Activated CD4-positive, alpha-beta memory T cell treated with anti-CD3 and anti-CD28 coated beads, Interleukin-2, amount 10 ng/mL, durations not matched to agents 7 days and 5 days (primary cell): ENCODE results near the gene SEC24C. TPM values are rescaled to one million over a fixed set of nuclear protein-coding genes. Genes with fewer than 3 reads are reported as not detected.

Source experiments
- CTCF ChIA-PET: fragments of 350-600 bp; sonication (Branson Sonifier 250); formaldehyde crosslinking; loops from one replicate; lab custom pipeline; 2021; ENCODE audit warnings: antibody characterized with exemption, inconsistent platforms; lab: Charles Lee
- POLR2A ChIA-PET: fragments of 350-600 bp; sonication (Branson Sonifier 250); formaldehyde crosslinking; loops from one replicate; lab custom pipeline; 2021; ENCODE audit warnings: antibody characterized with exemption; lab: Charles Lee
- DNase-seq: peaks from one replicate; pipeline ENCODE4 v3.0.0-alpha.2; 2020
- H3K27ac Mint-ChIP-seq: one replicate; pipeline ENCODE4 v1.8.0; 2021; ENCODE audit warnings: mild to moderate bottlenecking, mixed read lengths
- H3K27me3 Mint-ChIP-seq: one replicate; pipeline ENCODE4 v1.8.0; 2021; ENCODE audit warnings: mixed read lengths
- H3K36me3 Mint-ChIP-seq: one replicate; pipeline ENCODE4 v1.8.0; 2021; ENCODE audit warnings: low read depth, mixed read lengths
- H3K4me1 Mint-ChIP-seq: one replicate; pipeline ENCODE4 v1.8.0; 2021; ENCODE audit warnings: mixed read lengths
- H3K4me3 Mint-ChIP-seq: one replicate; pipeline ENCODE4 v1.8.0; 2021; ENCODE audit warnings: mild to moderate bottlenecking, mixed read lengths
- H3K9me3 Mint-ChIP-seq: one replicate; pipeline ENCODE4 v1.8.0; 2021; ENCODE audit warnings: mixed read lengths
- total RNA-seq, 2 experiments: library from RNA; stranded (reverse); gene quantifications; one replicate each; pipeline ENCODE4 v1.2.3, GENCODE V29; 2021

SEC24C gene
- total RNA-seq, 2 experiments from 2014 or later = 106 to 108 TPM

- ChIA-PET CTCF (no interaction called here), POLR2A (interaction anchor here (0.8 to 6.4 kb wide), 5 partner anchors 9 to 41 kb away, joined by 3 to 35 read pairs (median 7); partner anchors contain the start of gene CHCHD1)
- Mint-ChIP-seq H3K4me1 (peaks cover 12% of the 10 kb centered on the region), H3K4me3 (no peak overlapping the region), H3K36me3 (peaks cover 73% of the 10 kb centered on the region), H3K9me3 (no peaks in the 10 kb centered on the region), H3K27me3 (no peaks in the 10 kb centered on the region), H3K27ac (no peak overlapping the region)
- DNase-seq = no peak
These were observed 55.9 kb downstream of the SEC24C start for GRCh38 chr10:73799899-73800559.

DNA sequence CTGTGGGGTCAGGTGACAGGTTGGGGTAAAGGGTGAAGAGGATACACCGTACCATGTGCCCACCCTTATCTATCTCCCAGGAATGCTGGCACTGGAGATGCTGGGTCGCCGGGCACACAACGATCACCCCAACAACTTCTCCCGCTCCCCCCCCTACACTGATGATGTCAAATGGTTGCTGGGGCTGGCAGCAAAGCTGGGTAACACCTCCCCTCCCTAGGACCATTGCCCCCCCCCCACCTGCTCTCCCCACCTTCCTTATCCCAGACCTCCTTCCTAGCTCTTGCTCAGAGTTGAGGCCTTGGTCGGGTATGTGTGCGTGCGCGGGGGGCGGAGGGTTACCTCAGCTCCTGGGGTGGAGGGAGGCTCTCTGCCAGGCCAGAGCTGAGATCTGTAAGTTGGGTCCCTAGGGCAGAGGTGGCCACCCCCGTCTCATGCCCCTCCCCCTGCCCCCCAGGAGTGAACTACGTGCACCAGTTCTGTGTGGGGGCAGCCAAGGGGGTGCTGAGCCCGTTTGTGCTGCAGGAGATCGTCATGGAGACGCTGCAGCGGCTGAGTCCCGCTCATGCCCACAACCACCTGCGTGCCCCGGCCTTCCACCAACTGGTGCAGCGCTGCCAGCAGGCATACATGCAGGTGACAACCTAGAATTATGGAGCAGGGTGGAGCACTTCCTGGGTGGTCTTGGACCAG, 56.5 kb downstream of the SEC24C start:
- no peaks in the 10 kb centered on the region for H3K9me3 Mint-ChIP-seq
- peaks cover 16% of the 10 kb centered on the region for H3K4me1 Mint-ChIP-seq
- H3K4me3 Mint-ChIP-seq = no peak overlapping the region
- H3K27ac Mint-ChIP-seq = no peak overlapping the region
- H3K27me3 Mint-ChIP-seq = no peaks in the 10 kb centered on the region
- DNase-seq = no peak
- POLR2A ChIA-PET = interaction anchor here (0.8 to 6.4 kb wide), 3 partner anchors 9 to 41 kb away, joined by 3 to 35 read pairs (median 7); no protein-coding TSS in a partner anchor
- CTCF ChIA-PET = no interaction called here
- peaks cover 73% of the 10 kb centered on the region for H3K36me3 Mint-ChIP-seq

GRCh38 chr10:73801253-73801590, 57.0 kb downstream of the SEC24C start:
- ChIA-PET CTCF (interaction anchor here (0.7 kb wide), 1 partner anchor 78 kb away, joined by 3 read pairs; no protein-coding TSS in a partner anchor), POLR2A (interaction anchor here (1.7 to 6.4 kb wide), 2 partner anchors 8 to 15 kb away, joined by 7 to 35 read pairs; no protein-coding TSS in a partner anchor)
- no peak overlapping the region for H3K4me3 Mint-ChIP-seq
- H3K27me3 Mint-ChIP-seq = no peaks in the 10 kb centered on the region
- no peaks in the 10 kb centered on the region for H3K9me3 Mint-ChIP-seq
- peaks cover 21% of the 10 kb centered on the region for H3K4me1 Mint-ChIP-seq
- no peak overlapping the region for H3K27ac Mint-ChIP-seq
- no peak for DNase-seq
- H3K36me3 Mint-ChIP-seq = peaks cover 78% of the 10 kb centered on the region

GRCh38 chr10:73802276-73802991, 58.3 kb downstream of the SEC24C start:
- Mint-ChIP-seq H3K36me3 (peaks cover 80% of the 10 kb centered on the region), H3K4me1 (peaks cover 33% of the 10 kb centered on the region), H3K4me3 (no peak overlapping the region), H3K9me3 (no peaks in the 10 kb centered on the region), H3K27me3 (no peaks in the 10 kb centered on the region), H3K27ac (peak overlapping the region; percentile 31)
- CTCF ChIA-PET = no interaction called here
- DNase-seq = no peak
- POLR2A ChIA-PET = no interaction called here

- Mint-ChIP-seq H3K4me1 (peaks cover 45% of the 10 kb centered on the region), H3K27ac (peak overlapping the region; percentile 68), H3K4me3 (no peak overlapping the region), H3K27me3 (no peaks in the 10 kb centered on the region), H3K9me3 (no peaks in the 10 kb centered on the region), H3K36me3 (peaks cover 81% of the 10 kb centered on the region)
- ChIA-PET POLR2A (interaction anchor here (1.3 to 3.6 kb wide), 2 partner anchors 22 to 32 kb away, joined by 3 to 15 read pairs; partner anchors contain the start of gene CHCHD1), CTCF (no interaction called here)
- DNase-seq = no peak
These were observed 59.6 kb downstream of the SEC24C start for GRCh38 chr10:73803680-73804286.

- Mint-ChIP-seq H3K4me3 (no peak overlapping the region), H3K27me3 (no peaks in the 10 kb centered on the region), H3K9me3 (no peaks in the 10 kb centered on the region), H3K36me3 (peaks cover 81% of the 10 kb centered on the region), H3K27ac (no peak overlapping the region), H3K4me1 (peaks cover 62% of the 10 kb centered on the region)
- CTCF ChIA-PET = no interaction called here
- POLR2A ChIA-PET = interaction anchor here (1.5 to 6.9 kb wide), 4 partner anchors 14 to 34 kb away, joined by 7 to 73 read pairs (median 11); partner anchors contain the start of genes CHCHD1 and ZSWIM8
- DNase-seq = no peak
These were observed 62.2 kb downstream of the SEC24C start for GRCh38 chr10:73806176-73806950.

DNA sequence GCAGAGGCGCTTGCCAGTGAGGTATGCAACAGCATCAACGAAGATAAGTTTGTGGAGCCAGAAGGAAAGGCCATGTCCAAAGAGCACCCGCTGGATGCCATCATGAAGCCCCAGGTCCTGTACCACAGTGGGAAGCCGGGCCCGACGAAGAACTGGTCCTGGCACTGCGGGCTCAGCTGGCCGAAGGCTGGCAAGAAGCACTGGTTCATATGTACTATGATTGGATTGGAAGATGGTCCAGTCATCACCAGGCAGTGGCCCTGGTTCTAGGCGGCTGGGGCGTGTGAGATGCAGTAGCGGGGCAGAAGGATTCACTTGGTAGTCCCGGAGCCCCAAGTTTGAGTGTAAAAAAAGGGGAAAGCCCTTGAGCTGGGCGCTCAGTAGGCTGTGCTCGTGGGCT, 63.3 kb downstream of the SEC24C start:
- DNase-seq = no peak
- peaks cover 62% of the 10 kb centered on the region for H3K4me1 Mint-ChIP-seq
- CTCF ChIA-PET = no interaction called here
- H3K36me3 Mint-ChIP-seq = peaks cover 71% of the 10 kb centered on the region
- no peak overlapping the region for H3K4me3 Mint-ChIP-seq
- H3K27me3 Mint-ChIP-seq = no peaks in the 10 kb centered on the region
- H3K27ac Mint-ChIP-seq = no peak overlapping the region
- no peaks in the 10 kb centered on the region for H3K9me3 Mint-ChIP-seq
- POLR2A ChIA-PET = interaction anchor here (1.0 to 6.9 kb wide), 7 partner anchors 9 to 63 kb away, joined by 3 to 73 read pairs (median 15); partner anchors contain the start of genes CHCHD1, SEC24C and ZSWIM8

- H3K9me3 Mint-ChIP-seq = no peaks in the 10 kb centered on the region
- ChIA-PET CTCF (interaction anchor here (0.9 to 3.0 kb wide), 3 partner anchors 25 to 132 kb away, joined by 3 to 22 read pairs (median 3); no protein-coding TSS in a partner anchor), POLR2A (interaction anchor here (0.7 to 6.9 kb wide), 10 partner anchors 10 to 285 kb away, joined by 3 to 73 read pairs (median 21); partner anchors contain the start of genes CHCHD1, SEC24C and ZSWIM8)
- peaks cover 71% of the 10 kb centered on the region for H3K36me3 Mint-ChIP-seq
- no peaks in the 10 kb centered on the region for H3K27me3 Mint-ChIP-seq
- DNase-seq = no peak
- no peak overlapping the region for H3K27ac Mint-ChIP-seq
- H3K4me3 Mint-ChIP-seq = no peak overlapping the region
- peaks cover 59% of the 10 kb centered on the region for H3K4me1 Mint-ChIP-seq
These were observed 64.0 kb downstream of the SEC24C start for GRCh38 chr10:73808021-73808815.

DNA sequence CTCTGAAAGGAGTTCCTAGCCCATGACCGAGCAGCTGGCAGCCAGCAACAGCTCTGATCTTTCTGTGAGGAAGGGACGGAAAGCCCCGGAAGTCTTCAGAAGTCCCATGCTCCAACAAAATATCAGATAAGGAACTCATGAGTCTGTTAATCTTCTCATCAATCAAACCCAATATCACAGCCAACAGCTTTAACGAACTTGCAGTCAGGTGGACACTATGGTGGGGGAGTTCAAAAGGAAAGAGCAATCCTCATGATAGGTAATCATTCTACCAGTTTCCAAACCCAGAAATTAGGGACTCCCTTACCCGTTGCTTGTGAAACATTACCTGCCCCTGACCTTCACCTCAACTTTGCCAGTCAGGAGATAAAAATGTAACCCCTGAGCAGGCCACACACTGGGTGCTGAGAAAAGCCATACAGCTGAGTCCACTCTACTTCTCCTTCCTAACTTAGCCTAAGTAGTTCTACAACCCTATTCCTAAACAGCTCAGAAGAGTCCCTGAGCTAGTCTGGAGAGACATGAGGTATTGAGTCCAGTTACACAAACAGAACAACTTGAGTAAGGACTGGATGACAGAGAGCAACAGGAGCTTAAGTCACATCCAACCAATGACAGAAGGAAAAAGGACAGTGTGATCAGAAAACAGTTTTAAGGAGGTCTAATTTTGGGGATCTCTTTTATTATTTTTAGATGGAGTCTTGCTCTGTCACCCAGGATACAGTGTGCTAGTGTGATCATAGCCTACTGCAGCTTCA, 65.1 kb downstream of the SEC24C start:
- peaks cover 52% of the 10 kb centered on the region for H3K4me1 Mint-ChIP-seq

DNA sequence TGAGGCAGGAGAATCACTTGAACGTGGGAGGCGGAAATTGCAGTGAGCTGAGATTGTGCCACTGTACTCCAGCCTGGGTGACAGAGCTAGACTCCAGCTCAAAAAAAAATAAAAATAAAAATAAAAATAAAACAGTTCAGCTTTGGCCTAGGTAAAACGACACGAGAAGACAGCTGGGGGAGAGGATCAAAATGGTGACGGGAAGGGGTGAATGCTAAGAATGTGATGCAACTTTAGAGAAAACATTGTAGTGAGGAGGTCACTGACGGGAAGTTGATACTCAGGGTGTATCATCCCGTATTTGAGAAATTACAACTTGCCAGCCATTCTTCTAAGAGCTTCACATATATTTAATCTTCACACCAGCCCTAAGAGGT, 66.2 kb downstream of the SEC24C start:
- H3K27me3 Mint-ChIP-seq = no peaks in the 10 kb centered on the region
- H3K36me3 Mint-ChIP-seq = peaks cover 69% of the 10 kb centered on the region
- ChIA-PET POLR2A (interaction anchor here (0.7 to 6.9 kb wide), 19 partner anchors 8 to 559 kb away, joined by 3 to 73 read pairs (median 8); partner anchors contain the start of genes CHCHD1, PPP3CB, SEC24C and ZSWIM8), CTCF (interaction anchor here (1.3 to 3.0 kb wide), 6 partner anchors 24 to 146 kb away, joined by 3 to 22 read pairs (median 6); partner anchors contain the start of gene CHCHD1)
- peak overlapping the region; percentile 91 for H3K4me3 Mint-ChIP-seq
- no peak for DNase-seq
- peak overlapping the region; percentile 95 for H3K27ac Mint-ChIP-seq
- peaks cover 51% of the 10 kb centered on the region for H3K4me1 Mint-ChIP-seq
- H3K9me3 Mint-ChIP-seq = no peaks in the 10 kb centered on the region

More for the DNA sequence above, 65.1 kb downstream of the SEC24C start:
- peak overlapping the region; percentile 50 for H3K27ac Mint-ChIP-seq
- no peaks in the 10 kb centered on the region for H3K27me3 Mint-ChIP-seq
- ChIA-PET POLR2A (interaction anchor here (0.7 to 6.9 kb wide), 12 partner anchors 9 to 314 kb away, joined by 4 to 73 read pairs (median 14); partner anchors contain the start of genes CHCHD1, PPP3CB, SEC24C and ZSWIM8), CTCF (interaction anchor here (0.6 to 3.0 kb wide), 8 partner anchors 26 to 148 kb away, joined by 3 to 22 read pairs (median 4); partner anchors contain the start of gene CHCHD1)
- H3K4me3 Mint-ChIP-seq = peak overlapping the region; percentile 24
- peaks cover 66% of the 10 kb centered on the region for H3K36me3 Mint-ChIP-seq
- no peaks in the 10 kb centered on the region for H3K9me3 Mint-ChIP-seq
- DNase-seq = no peak
